Rectal smooth muscle tissue (tissue), 1 donor: ENCODE data around the gene MAK.
A peak's percentile ranks its signal among the peaks of the same experiment; 100 is the strongest.
"Not testable (repeated sequence)": the region's sequence is repeated elsewhere in the genome, so short reads cannot be mapped to it uniquely, and the experiment has no call there.

Source experiments
- H3K27ac ChIP-seq: one replicate; pipeline ENCODE4 v1.7.0; 2013; ENCODE audit warnings: low read depth, low read length, inconsistent platforms
- H3K27me3 ChIP-seq: one replicate; pipeline ENCODE4 v1.7.0; 2013; ENCODE audit warnings: low read length; ENCODE audit not compliant: control insufficient read depth, insufficient read depth
- H3K36me3 ChIP-seq: one replicate; pipeline ENCODE4 v1.7.0; 2013; ENCODE audit warnings: low read length; ENCODE audit not compliant: control insufficient read depth, insufficient read depth
- H3K4me1 ChIP-seq: one replicate; pipeline ENCODE4 v1.7.0; 2013; ENCODE audit warnings: low read length; ENCODE audit not compliant: control insufficient read depth, insufficient read depth
- H3K4me3 ChIP-seq: one replicate; pipeline ENCODE4 v1.7.0; 2013; ENCODE audit warnings: low read length
- H3K9ac ChIP-seq: one replicate; pipeline ENCODE4 v1.7.0; 2013; ENCODE audit warnings: low read length

Gene MAK, protein sequence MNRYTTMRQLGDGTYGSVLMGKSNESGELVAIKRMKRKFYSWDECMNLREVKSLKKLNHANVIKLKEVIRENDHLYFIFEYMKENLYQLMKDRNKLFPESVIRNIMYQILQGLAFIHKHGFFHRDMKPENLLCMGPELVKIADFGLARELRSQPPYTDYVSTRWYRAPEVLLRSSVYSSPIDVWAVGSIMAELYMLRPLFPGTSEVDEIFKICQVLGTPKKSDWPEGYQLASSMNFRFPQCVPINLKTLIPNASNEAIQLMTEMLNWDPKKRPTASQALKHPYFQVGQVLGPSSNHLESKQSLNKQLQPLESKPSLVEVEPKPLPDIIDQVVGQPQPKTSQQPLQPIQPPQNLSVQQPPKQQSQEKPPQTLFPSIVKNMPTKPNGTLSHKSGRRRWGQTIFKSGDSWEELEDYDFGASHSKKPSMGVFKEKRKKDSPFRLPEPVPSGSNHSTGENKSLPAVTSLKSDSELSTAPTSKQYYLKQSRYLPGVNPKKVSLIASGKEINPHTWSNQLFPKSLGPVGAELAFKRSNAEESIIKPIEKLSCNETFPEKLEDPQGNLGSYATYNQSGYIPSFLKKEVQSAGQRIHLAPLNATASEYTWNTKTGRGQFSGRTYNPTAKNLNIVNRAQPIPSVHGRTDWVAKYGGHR

DNA sequence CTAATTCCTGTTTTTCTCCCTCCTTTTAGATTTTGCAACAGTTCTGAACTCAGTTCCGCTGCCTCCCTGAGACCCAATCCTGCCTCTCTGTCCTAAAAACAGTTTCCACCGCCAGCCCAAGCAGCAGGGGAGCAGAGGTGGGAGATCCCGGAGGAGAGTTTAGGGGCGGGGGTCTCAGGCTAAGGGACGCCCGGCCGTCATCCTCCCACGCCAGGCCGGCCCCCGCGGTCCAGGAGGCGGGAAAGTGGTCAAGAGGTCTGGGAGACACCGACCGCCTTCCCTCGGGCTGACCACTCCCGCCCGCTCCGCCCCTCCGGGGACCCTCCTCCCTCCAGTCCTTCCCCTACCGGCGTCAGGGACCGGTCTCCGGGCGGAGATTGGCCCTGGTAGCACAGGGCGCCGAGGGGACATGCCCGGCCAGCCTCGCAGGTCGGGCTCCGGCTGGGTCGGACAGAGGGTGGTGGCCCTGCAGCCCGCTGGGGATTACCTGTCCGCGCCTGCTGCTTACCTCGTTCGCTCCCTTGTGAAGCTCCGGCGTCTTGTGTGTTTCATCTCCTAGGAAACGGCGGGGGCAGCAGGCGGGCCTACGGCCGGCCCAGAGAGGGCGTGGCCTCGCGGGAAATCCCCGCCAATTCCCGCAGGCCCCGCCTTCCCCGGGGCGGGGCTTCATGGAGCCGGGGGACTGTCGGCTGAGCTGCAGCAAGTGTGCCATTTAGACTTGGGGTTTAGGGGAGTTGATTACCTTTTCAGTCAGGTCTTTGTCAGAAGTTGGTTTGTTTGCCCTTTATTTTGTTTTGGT is at the start of gene MAK:
MAK (minus strand) TSS at position 545 of the 799 bp plus-strand sequence. CDS start 7,891 bp downstream, outside the sequence.
- Histone ChIP-seq H3K36me3 (no peaks in the 10 kb centered on the region), H3K9ac (no peak within 1 kb of the TSS)

DNA sequence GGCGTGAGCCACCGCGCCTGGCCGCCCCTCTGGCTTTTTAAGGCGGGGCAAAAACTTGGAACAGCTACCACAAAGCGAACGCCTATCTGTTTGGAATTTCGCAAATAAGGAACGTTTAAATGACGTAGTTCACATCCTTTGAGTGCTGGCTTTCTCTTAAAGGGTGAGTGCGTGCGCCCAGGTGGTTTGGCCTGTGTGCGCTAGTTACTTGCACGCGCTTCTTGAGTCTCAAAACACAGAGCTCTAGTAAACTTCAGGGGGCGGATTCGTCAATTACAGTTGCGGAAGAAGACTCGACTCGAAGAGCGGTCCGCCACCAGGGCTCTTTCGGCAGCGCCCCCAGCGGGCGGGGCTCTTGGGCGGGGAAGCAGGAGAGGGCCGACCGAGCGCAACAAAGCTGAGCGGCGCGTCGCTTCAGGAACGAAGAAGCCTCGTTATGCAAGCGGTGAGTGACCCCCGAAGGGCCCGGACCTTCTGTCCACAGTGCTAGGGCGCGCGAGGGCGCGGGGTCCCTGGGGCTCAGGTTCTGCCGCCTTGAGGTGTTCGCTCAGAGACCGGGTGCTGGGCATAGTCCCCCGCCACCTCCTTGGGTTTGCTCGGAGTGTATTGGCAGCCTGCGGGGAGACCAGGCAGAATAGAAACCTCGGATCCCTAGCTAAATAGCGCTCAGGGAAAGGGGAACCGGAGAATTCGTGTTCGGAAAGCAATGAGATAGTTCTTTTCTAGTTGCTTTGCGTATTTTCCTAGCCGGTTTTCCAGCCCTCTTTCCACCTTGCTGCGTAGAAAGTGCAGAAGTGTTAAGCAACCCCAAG is 48.6 kb upstream of the MAK start, which contains the start of gene SYCP2L:
SYCP2L (plus strand) TSS at position 362 of the 812 bp plus-strand sequence; CDS start at position 437, 75 bp downstream.
- no peaks in the 10 kb centered on the region for H3K36me3 ChIP-seq
- H3K4me1 ChIP-seq, result no peaks in the 10 kb centered on the region
- H3K27ac ChIP-seq, result no peak within 1 kb of the TSS
- no peak within 1 kb of the TSS for H3K9ac ChIP-seq
- H3K27me3 ChIP-seq, result peaks cover 23% of the 10 kb centered on the region
- peak within 1 kb of the TSS; percentile 34 for H3K4me3 ChIP-seq

More for the DNA sequence above, at the start of gene MAK:
- Histone ChIP-seq H3K4me3 (peak within 1 kb of the TSS; percentile 71), H3K27ac (no peak within 1 kb of the TSS), H3K4me1 (no peaks in the 10 kb centered on the region), H3K27me3 (peaks cover 4% of the 10 kb centered on the region)

DNA sequence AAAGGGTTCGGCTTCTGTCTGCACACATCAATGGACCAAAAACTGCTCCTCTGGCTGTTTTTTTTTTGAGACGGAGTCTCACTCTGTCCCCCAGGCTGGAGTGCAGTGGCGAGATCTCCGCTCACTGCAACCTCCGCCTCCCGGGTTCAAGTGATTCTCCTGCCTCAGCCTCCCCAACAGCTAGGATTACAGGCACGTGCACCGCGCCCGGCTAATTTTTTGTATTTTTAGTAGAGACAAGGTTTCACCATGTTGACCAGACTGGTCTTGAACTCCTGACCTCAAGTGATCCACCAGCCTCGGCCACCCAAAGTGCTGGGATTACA is 48.0 kb upstream of the MAK start:
- H3K4me1 ChIP-seq, H3K9ac ChIP-seq, H3K36me3 ChIP-seq, H3K27ac ChIP-seq, H3K4me3 ChIP-seq: not testable (repeated sequence)
- H3K27me3 ChIP-seq, result peaks cover 28% of the 10 kb centered on the region

DNA sequence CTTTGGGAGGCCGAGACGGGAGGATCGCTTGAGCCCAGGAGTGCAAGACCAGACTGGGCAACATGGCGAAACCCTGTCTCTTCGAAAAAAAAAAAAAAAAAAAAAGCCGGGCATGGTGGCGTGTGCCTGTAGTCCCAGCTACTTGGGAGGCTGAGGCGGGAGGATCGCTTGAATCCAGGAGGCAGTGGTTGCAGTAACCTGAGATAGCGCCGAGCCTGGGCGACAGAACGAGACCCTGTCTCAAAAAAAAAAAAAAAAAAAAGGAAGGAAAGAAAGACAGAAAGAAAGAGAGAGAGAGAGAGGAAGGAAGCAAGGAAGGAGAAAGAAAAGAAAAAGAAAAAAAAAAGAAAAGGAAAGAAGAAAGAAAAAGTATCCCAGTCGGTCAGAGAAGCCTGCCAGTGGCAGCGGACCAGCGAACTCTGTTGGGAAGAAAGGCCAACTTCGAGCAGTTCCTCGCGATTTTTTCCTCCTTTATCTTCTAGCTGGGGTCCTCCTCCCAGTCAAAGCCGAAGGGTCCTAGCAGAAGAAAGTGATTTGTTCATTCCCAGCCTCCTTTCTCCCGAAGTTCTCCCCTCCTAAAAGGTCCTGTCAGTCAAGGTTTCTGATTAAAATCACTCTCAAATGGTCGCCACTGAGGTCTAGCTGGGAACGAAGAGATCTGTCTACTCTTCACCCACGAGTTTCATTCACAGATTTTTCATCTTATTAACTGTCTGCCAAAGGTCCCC is 46.1 kb upstream of the MAK start:
- Histone ChIP-seq H3K9ac (no peak overlapping the region), H3K4me3 (no peak overlapping the region), H3K36me3 (no peaks in the 10 kb centered on the region), H3K27ac (no peak overlapping the region), H3K4me1 (no peaks in the 10 kb centered on the region), H3K27me3 (peaks cover 31% of the 10 kb centered on the region)

DNA sequence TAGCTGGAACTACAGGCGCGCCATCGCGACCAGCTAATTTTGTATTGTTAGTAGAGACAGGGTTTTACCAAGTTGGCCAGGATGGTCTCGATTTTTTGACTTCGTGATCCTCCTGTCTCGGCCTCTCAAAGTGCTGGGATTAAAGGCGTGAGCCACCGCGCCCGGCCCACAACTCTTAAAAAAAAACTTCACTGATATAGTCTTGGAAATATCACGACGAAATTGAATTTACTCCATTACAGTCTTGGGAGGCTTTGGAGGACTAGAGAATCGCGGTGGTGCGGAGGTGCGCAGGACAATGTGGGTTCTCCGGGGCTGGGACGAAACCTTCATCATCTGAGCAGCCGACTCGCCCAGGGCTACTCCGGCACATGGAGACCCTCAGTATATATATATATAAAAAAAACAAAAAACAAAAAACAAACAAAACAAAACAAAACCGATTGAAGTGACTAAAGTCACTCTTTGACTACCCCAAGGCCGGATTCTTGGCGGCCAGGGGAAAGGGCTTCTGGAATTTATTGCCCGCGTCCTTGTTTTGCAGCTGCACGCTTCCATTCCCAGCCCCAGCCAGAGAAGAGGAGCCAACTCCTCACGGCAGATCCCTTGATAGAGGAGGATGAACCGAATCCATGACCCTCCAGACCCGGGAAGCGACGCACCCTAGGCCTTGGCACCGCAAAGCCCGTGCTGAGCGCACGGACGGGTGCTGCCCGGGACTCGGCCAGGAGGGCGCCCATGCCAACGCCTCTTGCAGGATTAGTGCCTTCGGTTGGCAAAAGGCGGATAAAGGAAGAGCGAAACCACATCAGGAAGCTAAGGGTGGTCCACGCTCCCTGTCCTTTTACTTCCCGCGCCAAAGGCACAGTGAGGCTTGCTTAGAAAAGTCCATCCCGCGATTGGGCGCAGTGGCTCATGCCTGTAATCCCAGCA is 45.2 kb upstream of the MAK start:
- Histone ChIP-seq H3K4me3 (no peak overlapping the region), H3K36me3 (no peaks in the 10 kb centered on the region), H3K4me1 (no peaks in the 10 kb centered on the region), H3K27ac (no peak overlapping the region), H3K27me3 (peaks cover 31% of the 10 kb centered on the region), H3K9ac (no peak overlapping the region)

DNA sequence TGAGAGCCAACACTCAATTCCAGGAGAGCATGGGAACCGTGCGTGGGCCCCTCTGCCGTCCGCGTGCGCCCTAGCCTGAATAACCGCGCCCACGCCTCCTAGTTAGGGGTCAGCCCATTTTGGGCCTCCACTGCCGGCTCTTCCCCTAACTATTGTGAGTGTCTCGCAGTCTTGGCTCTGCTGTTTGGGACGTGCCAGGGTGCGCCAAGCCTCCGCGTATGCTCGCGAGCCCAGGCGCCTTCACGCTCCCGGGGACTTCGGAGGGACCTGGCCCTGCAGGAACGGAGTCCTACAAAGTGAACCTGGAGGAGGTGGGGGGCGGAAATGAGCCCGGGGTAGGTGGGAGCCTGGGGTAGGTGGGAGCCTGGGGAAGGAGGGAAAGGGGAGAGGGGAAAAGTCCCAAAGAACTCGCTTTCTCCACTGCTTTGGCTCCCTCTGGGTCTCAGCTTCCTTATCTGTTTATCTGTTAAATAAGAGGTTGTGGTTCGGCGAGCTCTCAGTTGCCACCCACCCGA is 44.4 kb upstream of the MAK start:
- no peaks in the 10 kb centered on the region for H3K4me1 ChIP-seq
- H3K36me3 ChIP-seq, result no peaks in the 10 kb centered on the region
- no peak overlapping the region for H3K4me3 ChIP-seq
- H3K27ac ChIP-seq, result no peak overlapping the region
- H3K27me3 ChIP-seq, result peaks cover 31% of the 10 kb centered on the region
- H3K9ac ChIP-seq, result no peak overlapping the region

DNA sequence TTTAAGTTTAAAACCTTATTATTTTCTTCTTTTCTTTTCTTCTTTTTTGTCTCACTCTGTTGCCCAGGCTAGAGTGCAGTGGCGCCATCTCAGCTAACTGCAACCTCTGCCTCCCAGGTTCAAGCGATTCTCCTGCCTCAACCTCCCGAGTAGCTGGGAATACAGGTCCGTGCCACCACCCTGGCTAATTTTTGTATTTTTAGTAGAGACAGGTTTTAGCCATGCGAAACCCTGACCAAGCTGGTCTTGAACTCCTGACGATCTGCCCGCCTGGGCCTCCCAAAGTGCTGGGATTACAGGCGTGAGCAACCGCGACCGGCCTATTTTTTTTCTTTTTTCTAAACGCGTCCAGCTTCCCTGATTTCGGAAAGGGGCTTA is 43.9 kb upstream of the MAK start:
- H3K27me3 ChIP-seq, result peaks cover 31% of the 10 kb centered on the region
- H3K9ac ChIP-seq, H3K4me1 ChIP-seq, H3K4me3 ChIP-seq, H3K36me3 ChIP-seq, H3K27ac ChIP-seq: not testable (repeated sequence)

DNA sequence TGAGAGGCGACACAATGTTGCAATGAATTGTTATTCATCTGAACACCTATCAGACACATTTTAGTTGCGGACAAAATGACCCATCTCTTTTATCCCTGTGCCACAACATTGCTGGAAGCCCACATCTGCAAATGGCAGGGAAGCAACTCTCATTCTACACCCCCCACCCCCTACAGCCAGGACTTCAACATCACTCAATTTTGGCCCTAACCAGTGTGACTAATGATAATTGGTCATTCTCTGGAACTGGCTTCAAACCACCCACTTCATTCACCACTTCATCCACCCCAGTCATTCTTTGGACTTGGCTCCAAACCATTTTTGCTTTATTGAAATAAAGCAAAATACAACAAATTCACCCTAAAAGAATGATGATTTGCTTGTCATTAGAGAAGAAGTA is 42.0 kb upstream of the MAK start:
- H3K27ac ChIP-seq, result no peak overlapping the region
- H3K9ac ChIP-seq, result no peak overlapping the region
- H3K4me3 ChIP-seq, result no peak overlapping the region
- peaks cover 26% of the 10 kb centered on the region for H3K27me3 ChIP-seq
- no peaks in the 10 kb centered on the region for H3K36me3 ChIP-seq
- no peaks in the 10 kb centered on the region for H3K4me1 ChIP-seq

DNA sequence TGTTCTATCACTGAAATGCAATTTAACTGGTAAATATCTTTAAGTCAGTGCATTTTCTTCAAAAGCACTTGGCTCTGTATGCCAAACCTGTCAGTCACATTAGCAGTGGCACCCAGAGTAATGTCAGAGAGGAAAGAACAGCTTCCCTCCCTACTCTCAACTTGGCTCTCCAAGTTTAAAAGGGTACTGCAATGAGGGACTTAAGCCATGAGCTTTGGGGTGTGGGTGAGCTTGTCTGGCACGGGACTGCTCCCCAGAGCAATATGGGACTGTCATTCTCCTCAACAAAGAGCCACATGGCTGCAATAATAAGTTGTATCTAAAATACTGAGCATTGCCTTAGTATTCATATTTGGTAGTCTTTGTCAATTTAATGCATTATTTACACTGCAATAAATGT is 39.5 kb upstream of the MAK start:
- Histone ChIP-seq H3K4me1 (no peaks in the 10 kb centered on the region), H3K9ac (no peak overlapping the region), H3K4me3 (no peak overlapping the region), H3K36me3 (no peaks in the 10 kb centered on the region), H3K27ac (no peak overlapping the region), H3K27me3 (peaks cover 13% of the 10 kb centered on the region)

DNA sequence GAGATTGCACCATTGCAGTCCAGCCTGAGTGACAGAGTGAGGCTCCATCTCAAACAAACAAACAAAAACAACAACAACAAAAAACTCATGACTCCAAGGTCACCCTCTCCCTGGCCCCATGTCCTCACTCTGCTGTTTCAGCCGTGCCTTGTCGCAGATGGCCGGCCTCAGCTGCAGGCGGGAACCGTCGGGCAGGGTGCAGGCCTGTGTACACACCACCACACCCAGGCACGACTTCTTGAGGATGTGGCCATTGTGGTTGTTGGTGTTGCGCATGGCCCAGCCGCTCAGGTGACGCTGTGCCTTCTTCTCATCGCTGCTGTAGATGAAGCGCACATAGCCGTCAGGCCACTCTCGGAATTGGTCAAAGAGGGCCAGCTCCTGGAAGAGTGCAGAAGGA is 38.7 kb upstream of the MAK start:
- no peak overlapping the region for H3K4me3 ChIP-seq
- H3K27ac ChIP-seq, result no peak overlapping the region
- H3K4me1 ChIP-seq, result no peaks in the 10 kb centered on the region
- H3K9ac ChIP-seq, result no peak overlapping the region
- H3K27me3 ChIP-seq, result peaks cover 9% of the 10 kb centered on the region
- H3K36me3 ChIP-seq, result no peaks in the 10 kb centered on the region

DNA sequence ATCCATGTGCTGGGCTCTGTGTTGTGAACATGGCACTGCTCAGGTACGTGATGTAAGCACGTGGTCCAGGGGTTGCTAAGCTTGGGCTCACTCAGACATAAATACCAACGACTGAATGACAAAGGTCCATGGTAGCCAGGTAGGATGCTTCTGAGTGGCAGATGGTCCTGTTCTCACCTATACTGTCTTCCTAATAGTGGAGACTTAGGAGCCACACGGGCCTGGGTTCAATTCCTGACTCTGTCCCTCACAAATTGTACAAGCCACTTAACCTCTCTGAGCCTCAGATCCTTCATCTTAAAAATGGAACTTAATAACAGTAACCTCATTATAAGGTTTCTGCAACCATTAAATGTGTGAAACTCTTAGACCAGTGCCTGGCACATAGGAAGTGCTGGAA is 36.7 kb upstream of the MAK start:
- no peak overlapping the region for H3K9ac ChIP-seq
- no peaks in the 10 kb centered on the region for H3K36me3 ChIP-seq
- no peaks in the 10 kb centered on the region for H3K27me3 ChIP-seq
- H3K4me1 ChIP-seq, result no peaks in the 10 kb centered on the region
- no peak overlapping the region for H3K27ac ChIP-seq
- no peak overlapping the region for H3K4me3 ChIP-seq
